Esophagus muscularis mucosa (tissue), 4 donors: ENCODE measurements around the gene USP1. TPM values are rescaled to one million over a fixed set of nuclear protein-coding genes. Genes with fewer than 3 reads are reported as not detected.

Source experiments
- DNase-seq: peaks from one replicate; pipeline ENCODE4 v3.0.0-alpha.2; 2017; ENCODE audit errors: extremely low spot score
- H3K27ac ChIP-seq, 4 donors: fragments of 200-600 bp; sonication (generic); replicated peaks in 1 of 4; 1 replicate in 3 of 4; 2 replicates in 1 of 4; pipeline ENCODE4 v1.5.1; 2016 to 2019; ENCODE audit warnings: mild to moderate bottlenecking in 1 of 4
- H3K27me3 ChIP-seq, 4 donors: fragments of 200-600 bp; sonication (generic); one replicate each; pipeline versions ENCODE4 v1.5.1 to v1.6.0; 2016 to 2019
- H3K36me3 ChIP-seq, 4 donors: fragments of 200-600 bp; sonication (generic); one replicate each; pipeline ENCODE4 v1.5.1; 2016 to 2019
- H3K4me1 ChIP-seq, 4 donors: fragments of 200-600 bp; sonication (generic); one replicate each; pipeline ENCODE4 v1.5.1; 2016 to 2019
- H3K4me3 ChIP-seq, 4 donors: fragments of 200-600 bp; sonication (generic); 1 replicate in 2 of 4; 2 replicates in 2 of 4; pipeline ENCODE4 v1.5.1; 2016 to 2019; ENCODE audit warnings: mild to moderate bottlenecking in 4 of 4, moderate library complexity in 1 of 4
- H3K9me3 ChIP-seq, 4 donors: fragments of 200-600 bp; sonication (generic); 1 replicate in 3 of 4; 2 replicates in 1 of 4; pipeline ENCODE4 v1.5.1; 2016 to 2019
- CTCF ChIP-seq, 3 experiments: fragments of 200-600 bp in 2 of 3; fragments of 450-650 bp in 1 of 3; sonication (generic) in 2 of 3; IDR thresholded peaks; one replicate each; pipeline ENCODE4 v1.5.1; 2017 to 2019; ENCODE audit warnings: antibody characterized with exemption in 3 of 3, mild to moderate bottlenecking in 2 of 3, moderate library complexity in 1 of 3
- EP300 ChIP-seq: sonication (generic); formaldehyde crosslinking; IDR thresholded peaks from one replicate; pipeline ENCODE4 v1.6.1; 2017; ENCODE audit warnings: antibody characterized with exemption
- POLR2A ChIP-seq: fragments of 450-650 bp; IDR thresholded peaks from one replicate; pipeline ENCODE4 v1.6.1; 2017; ENCODE audit warnings: antibody characterized with exemption, moderate library complexity, mild to moderate bottlenecking, low read depth
- POLR2AphosphoS5 ChIP-seq, 2 donors: sonication (generic); formaldehyde crosslinking; IDR thresholded peaks; one replicate each; pipeline ENCODE4 v1.6.1; 2017; ENCODE audit warnings: antibody characterized with exemption in 2 of 2
- WGBS: methylation state at CpG from one replicate; pipeline ENCODE4 v1.1.5; 2018; 5-methylcytosine and 5-hydroxymethylcytosine counted together
- intact Hi-C: fragments of 100-400 bp; cut with DNase I; formaldehyde crosslinking; loops from one replicate; pipeline ENCODE4 v1.15.1; 2023
- total RNA-seq, 4 donors: library from RNA; depleted of rRNA; stranded (reverse); fragments of >200 nt; gene quantifications; one replicate each; pipeline versions ENCODE4 v1.1.0 to v1.2.1, GENCODE V29; 2016

USP1 gene
- total RNA-seq, 4 donors from 2014 or later: 21.0 to 32.4 (median 27.6) TPM

- TF ChIP-seq POLR2AphosphoS5 (IDR thresholded peaks at IDR 0.05) (no peak), CTCF (IDR thresholded peaks at IDR 0.05) (no peak), POLR2A (no peak), EP300 (no peak)
- WGBS: 65% methylated on average over 4 of the region's 4 CpGs
- no peak overlapping the region for H3K27ac ChIP-seq
- H3K4me3 ChIP-seq: no peak overlapping the region
- no peaks in the 10 kb centered on the region for H3K4me1 ChIP-seq
- H3K9me3 ChIP-seq: no peaks in the 10 kb centered on the region
- H3K27me3 ChIP-seq: no peaks in the 10 kb centered on the region
- no peaks in the 10 kb centered on the region for H3K36me3 ChIP-seq
- DNase-seq: no peak
- intact Hi-C loops: no loop called here
These were observed 12.4 kb upstream of the USP1 start for GRCh38 chr1:62424411-62424810.

GRCh38 chr1:62425041-62425440 is 11.8 kb upstream of the USP1 start:
- Histone ChIP-seq H3K4me1 (no peaks in the 10 kb centered on the region), H3K36me3 (no peaks in the 10 kb centered on the region), H3K27ac (no peak overlapping the region), H3K4me3 (no peak overlapping the region), H3K9me3 (no peaks in the 10 kb centered on the region), H3K27me3 (no peaks in the 10 kb centered on the region)
- TF ChIP-seq EP300 (no peak), POLR2AphosphoS5 (IDR thresholded peaks at IDR 0.05) (no peak), CTCF (IDR thresholded peaks at IDR 0.05) (no peak), POLR2A (no peak)
- DNase-seq: no peak
- intact Hi-C loops: no loop called here
- 94% methylated on average over 5 of the region's 5 CpGs for WGBS

DNA sequence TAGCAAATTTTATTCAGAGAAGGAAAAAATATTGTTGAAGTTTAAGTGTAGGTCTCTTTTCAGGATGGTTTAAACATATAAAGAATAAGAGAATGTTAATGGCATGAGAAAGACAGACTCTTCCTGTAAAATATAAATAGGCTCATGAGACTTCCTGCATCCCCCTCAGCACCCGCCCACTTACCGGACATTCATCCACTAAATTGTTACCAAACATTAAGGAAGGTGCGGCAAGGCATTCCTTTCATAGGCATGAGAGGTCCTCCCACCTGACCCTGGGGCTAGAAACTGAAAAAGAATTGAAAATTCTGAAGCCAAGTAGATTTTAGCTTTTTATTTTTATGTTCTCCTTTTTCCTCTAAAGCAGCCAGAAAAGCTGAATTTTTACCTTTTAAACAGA is 10.6 kb upstream of the USP1 start:
- Histone ChIP-seq H3K4me3 (no peak overlapping the region), H3K9me3 (no peaks in the 10 kb centered on the region), H3K27ac (no peak overlapping the region), H3K4me1 (no peaks in the 10 kb centered on the region), H3K27me3 (no peaks in the 10 kb centered on the region), H3K36me3 (no peaks in the 10 kb centered on the region)
- intact Hi-C loops: no loop called here
- no peak for DNase-seq
- 34% methylated on average over 3 of the region's 3 CpGs for WGBS
- TF ChIP-seq POLR2A (no peak), EP300 (no peak), CTCF (IDR thresholded peaks at IDR 0.05) (no peak), POLR2AphosphoS5 (IDR thresholded peaks at IDR 0.05) (no peak)

GRCh38 chr1:62426794-62427193 is 10.1 kb upstream of the USP1 start:
- H3K4me3 ChIP-seq: no peak overlapping the region
- WGBS: 87% methylated on average over 1 of the region's 1 CpG
- no peak for DNase-seq
- no peaks in the 10 kb centered on the region for H3K36me3 ChIP-seq
- intact Hi-C loops: no loop called here
- no peak overlapping the region for H3K27ac ChIP-seq
- TF ChIP-seq EP300: no peak
- no peak for TF ChIP-seq POLR2A
- no peak for TF ChIP-seq POLR2AphosphoS5 (IDR thresholded peaks at IDR 0.05)
- TF ChIP-seq CTCF (IDR thresholded peaks at IDR 0.05): no peak
- no peaks in the 10 kb centered on the region for H3K9me3 ChIP-seq
- no peaks in the 10 kb centered on the region for H3K27me3 ChIP-seq
- H3K4me1 ChIP-seq: no peaks in the 10 kb centered on the region

DNA sequence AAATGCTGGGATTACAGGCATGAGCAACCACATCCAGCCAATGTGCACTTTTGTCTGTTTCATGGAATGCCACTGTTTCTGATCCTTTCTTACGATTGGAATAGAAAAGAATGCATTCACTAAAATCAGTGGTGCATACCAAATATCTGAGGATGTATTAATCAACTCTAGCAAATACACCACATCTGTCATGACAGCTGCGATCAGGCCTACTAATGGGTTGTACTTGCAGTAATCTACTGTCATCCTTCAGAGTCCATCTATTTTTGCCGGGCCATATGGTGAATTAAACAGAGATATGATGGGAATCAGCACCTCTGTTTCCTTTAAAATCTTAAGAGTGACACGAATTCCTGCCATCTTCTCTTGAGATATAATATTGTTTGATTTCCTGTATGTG is 8.5 kb upstream of the USP1 start:
- TF ChIP-seq CTCF (IDR thresholded peaks at IDR 0.05): no peak
- TF ChIP-seq EP300: no peak
- TF ChIP-seq POLR2AphosphoS5 (IDR thresholded peaks at IDR 0.05): no peak
- H3K36me3 ChIP-seq: no peaks in the 10 kb centered on the region
- no peaks in the 10 kb centered on the region for H3K9me3 ChIP-seq
- no peak for DNase-seq
- H3K4me3 ChIP-seq: no peak overlapping the region
- no peak overlapping the region for H3K27ac ChIP-seq
- H3K27me3 ChIP-seq: no peaks in the 10 kb centered on the region
- WGBS: 68% methylated on average over 4 of the region's 4 CpGs
- H3K4me1 ChIP-seq: no peaks in the 10 kb centered on the region
- intact Hi-C loops: no loop called here
